Liver (tissue), 3 donors: ENCODE results near the gene COL15A1.

Experiments
- CTCF ChIP-seq: fragments of 150-350 bp; IDR thresholded peaks from 2 replicates; pipeline ENCODE4 v1.5.1; 2017; ENCODE audit warnings: improper control_type of control experiment, low read depth, low read length; ENCODE audit not compliant: missing input control
- FOXA1 ChIP-seq: IDR thresholded peaks from 2 replicates; pipeline ENCODE4 v1.6.1; 2016; ENCODE audit warnings: antibody characterized with exemption
- HNF4A ChIP-seq, 2 donors: conservative IDR thresholded peaks; 2 replicates each; pipeline ENCODE4 v1.6.1; 2016; ENCODE audit warnings: antibody characterized with exemption in 2 of 2, mild to moderate bottlenecking in 2 of 2
- HNF4G ChIP-seq: IDR thresholded peaks from 2 replicates; pipeline ENCODE4 v1.6.1; 2016; ENCODE audit warnings: antibody characterized with exemption
- JUND ChIP-seq, 2 donors: IDR thresholded peaks; 2 replicates each; pipeline ENCODE4 v1.6.1; 2016; ENCODE audit warnings: antibody characterized with exemption in 2 of 2
- NR2F2 ChIP-seq: IDR thresholded peaks from 2 replicates; pipeline ENCODE4 v1.6.1; 2016; ENCODE audit warnings: antibody characterized with exemption
- RAD21 ChIP-seq, 2 donors: IDR thresholded peaks; 2 replicates each; pipeline ENCODE4 v1.6.1; 2016; ENCODE audit warnings: antibody characterized with exemption in 2 of 2, mild to moderate bottlenecking in 2 of 2
- REST ChIP-seq: IDR thresholded peaks from 2 replicates; pipeline ENCODE4 v1.6.1; 2016; ENCODE audit warnings: antibody characterized with exemption, mild to moderate bottlenecking
- SP1 ChIP-seq: IDR thresholded peaks from 2 replicates; pipeline ENCODE4 v1.6.1; 2018; ENCODE audit warnings: antibody characterized with exemption, mild to moderate bottlenecking
- TAF1 ChIP-seq: conservative IDR thresholded peaks from 2 replicates; pipeline ENCODE4 v1.6.1; 2016; ENCODE audit warnings: antibody characterized with exemption, mild to moderate bottlenecking
- YY1 ChIP-seq: IDR thresholded peaks from 2 replicates; pipeline ENCODE4 v1.6.1; 2016; ENCODE audit warnings: antibody characterized with exemption, mild to moderate bottlenecking
- ZBTB33 ChIP-seq: IDR thresholded peaks from 2 replicates; pipeline ENCODE4 v1.6.1; 2016; ENCODE audit warnings: antibody characterized with exemption
- TF ChIP-seq, protein P1 (sequence below): IDR thresholded peaks from 2 replicates; pipeline ENCODE4 v1.6.1; 2016; ENCODE audit warnings: antibody characterized with exemption
- TF ChIP-seq, protein P2 (sequence below): IDR thresholded peaks from 2 replicates; pipeline ENCODE4 v1.6.1; 2016; ENCODE audit warnings: antibody characterized with exemption
- donor health status: healthy.
- donor health status: healthy.

- TF ChIP-seq CTCF (no peak), TAF1 (no peak), NR2F2 (no peak), RAD21 (IDR thresholded peaks at IDR 0.05) (no peak), SP1 (no peak), YY1 (no peak), ZBTB33 (no peak), HNF4G (no peak), JUND (IDR thresholded peaks at IDR 0.05) (no peak), FOXA1 (no peak), REST (no peak), HNF4A (conservative IDR thresholded peaks at IDR 0.05) (no peak)
- TF ChIP-seq, protein P1, sequence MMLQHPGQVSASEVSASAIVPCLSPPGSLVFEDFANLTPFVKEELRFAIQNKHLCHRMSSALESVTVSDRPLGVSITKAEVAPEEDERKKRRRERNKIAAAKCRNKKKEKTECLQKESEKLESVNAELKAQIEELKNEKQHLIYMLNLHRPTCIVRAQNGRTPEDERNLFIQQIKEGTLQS: no peak
- TF ChIP-seq, protein P2, sequence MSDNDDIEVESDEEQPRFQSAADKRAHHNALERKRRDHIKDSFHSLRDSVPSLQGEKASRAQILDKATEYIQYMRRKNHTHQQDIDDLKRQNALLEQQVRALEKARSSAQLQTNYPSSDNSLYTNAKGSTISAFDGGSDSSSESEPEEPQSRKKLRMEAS: no peak
Measured at GRCh38 chr9:99108131-99108530, 164.4 kb downstream of the COL15A1 start.
